ENCODE measurements around the gene PRDM5. TPM values are rescaled to one million over a fixed set of nuclear protein-coding genes. Genes with fewer than 3 reads are reported as not detected.

The PRDM5 gene
- total and polyA plus RNA-seq, 2 of the 13 experiments (the other 11 are each of a cell fraction or from before 2014, with no cell fraction given): not detected

GRCh38 chr4:120667102-120667501 lies 255.4 kb downstream of the PRDM5 start (continued):
- TF ChIP-seq, protein P1, sequence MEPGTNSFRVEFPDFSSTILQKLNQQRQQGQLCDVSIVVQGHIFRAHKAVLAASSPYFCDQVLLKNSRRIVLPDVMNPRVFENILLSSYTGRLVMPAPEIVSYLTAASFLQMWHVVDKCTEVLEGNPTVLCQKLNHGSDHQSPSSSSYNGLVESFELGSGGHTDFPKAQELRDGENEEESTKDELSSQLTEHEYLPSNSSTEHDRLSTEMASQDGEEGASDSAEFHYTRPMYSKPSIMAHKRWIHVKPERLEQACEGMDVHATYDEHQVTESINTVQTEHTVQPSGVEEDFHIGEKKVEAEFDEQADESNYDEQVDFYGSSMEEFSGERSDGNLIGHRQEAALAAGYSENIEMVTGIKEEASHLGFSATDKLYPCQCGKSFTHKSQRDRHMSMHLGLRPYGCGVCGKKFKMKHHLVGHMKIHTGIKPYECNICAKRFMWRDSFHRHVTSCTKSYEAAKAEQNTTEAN (CRISPR knock-in tag; conservative IDR thresholded peaks at IDR 0.05): no peak
- no peak for TF ChIP-seq CHD2 (IDR thresholded peaks at IDR 0.05; ENCODE audit: low read depth, low read length)

GRCh38 chr4:120664851-120665250 lies 257.7 kb downstream of the PRDM5 start:
- DNase-seq (ENCODE audit: low spot score) (no peak), FAIRE-seq (no peak), ATAC-seq (no peak)
- TF ChIP-seq ZNF720 (CRISPR knock-in tag; IDR thresholded peaks at IDR 0.05) (no peak), ZNF839 (CRISPR knock-in tag; IDR thresholded peaks at IDR 0.05; ENCODE audit: borderline replicate concordance) (no peak), ATF7-NPFF (CRISPR knock-in tag; IDR thresholded peaks at IDR 0.05; ENCODE audit: low read depth) (no peak)
- TF ChIP-seq, protein P2, sequence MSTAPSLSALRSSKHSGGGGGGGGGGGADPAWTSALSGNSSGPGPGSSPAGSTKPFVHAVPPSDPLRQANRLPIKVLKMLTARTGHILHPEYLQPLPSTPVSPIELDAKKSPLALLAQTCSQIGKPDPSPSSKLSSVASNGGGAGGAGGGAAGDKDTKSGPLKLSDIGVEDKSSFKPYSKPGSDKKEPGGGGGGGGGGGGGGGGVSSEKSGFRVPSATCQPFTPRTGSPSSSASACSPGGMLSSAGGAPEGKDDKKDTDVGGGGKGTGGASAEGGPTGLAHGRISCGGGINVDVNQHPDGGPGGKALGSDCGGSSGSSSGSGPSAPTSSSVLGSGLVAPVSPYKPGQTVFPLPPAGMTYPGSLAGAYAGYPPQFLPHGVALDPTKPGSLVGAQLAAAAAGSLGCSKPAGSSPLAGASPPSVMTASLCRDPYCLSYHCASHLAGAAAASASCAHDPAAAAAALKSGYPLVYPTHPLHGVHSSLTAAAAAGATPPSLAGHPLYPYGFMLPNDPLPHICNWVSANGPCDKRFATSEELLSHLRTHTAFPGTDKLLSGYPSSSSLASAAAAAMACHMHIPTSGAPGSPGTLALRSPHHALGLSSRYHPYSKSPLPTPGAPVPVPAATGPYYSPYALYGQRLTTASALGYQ (CRISPR knock-in tag; IDR thresholded peaks at IDR 0.05): no peak
- intact Hi-C loops (cut with micrococcal nuclease; ENCODE audit: unreplicated experiment) (no loop called here), in situ Hi-C loops (cut with HindIII; ENCODE audit: extremely low pct_ligation_motif_present, low pct_unique_long_range_greater_than_20kb) (no loop called here)
- H3K9ac ChIP-seq (ENCODE audit: insufficient read depth, low read depth, low read length): no peak overlapping the region
- no peak overlapping the region for H3K27ac ChIP-seq (ENCODE audit: extremely low read length, insufficient read depth, low read length)
- no peak overlapping the region for H3K4me3 ChIP-seq (replicated peaks in 1 of 3; ENCODE audit: insufficient read depth in 1 of 3, low read depth in 2 of 3, low read length in 3 of 3)
- no peak overlapping the region for H3K4me2 ChIP-seq (ENCODE audit: low read depth, low read length)
- H3K9me3 ChIP-seq (ENCODE audit: low read length): no peaks in the 10 kb centered on the region
- no peaks in the 10 kb centered on the region for H3K36me3 ChIP-seq (replicated peaks in 1 of 2; ENCODE audit: control insufficient read depth in 1 of 2, insufficient read depth in 2 of 2, low read length in 2 of 2)
- POLR2A ChIA-PET: no interaction called here
- no peaks in the 10 kb centered on the region for H3K79me2 ChIP-seq (ENCODE audit: insufficient read depth, low read length)
- CTCF ChIA-PET (ENCODE audit: low intra/inter-chr PET ratio, low total read pairs): no interaction called here
- no peaks in the 10 kb centered on the region for H4K20me1 ChIP-seq (ENCODE audit: insufficient read depth, low read length)
- no peaks in the 10 kb centered on the region for H3K27me3 ChIP-seq (ENCODE audit: control insufficient read depth in 1 of 2, insufficient read depth in 2 of 2, low read length in 2 of 2)
- no peak overlapping the region for H2AFZ ChIP-seq (ENCODE audit: low read length)
- H3K4me1 ChIP-seq (ENCODE audit: insufficient read depth, low read length): no peaks in the 10 kb centered on the region
- no TSS peak for BruUV-seq (replicated peaks)
- WGBS (ENCODE audit: low lambda C conversion rate): 4% methylated on average over 3 of the region's 3 CpGs
